SK-MEL-5 (cell line): ENCODE results near the gene SEMA4A. TPM values are rescaled to one million over a fixed set of nuclear protein-coding genes. Genes with fewer than 3 reads are reported as not detected.

Source experiments
- DNase-seq: peaks from one replicate; pipeline ENCODE4 v3.0.0-alpha.2; 2016; ENCODE audit warnings: low read depth, low spot score
- in situ Hi-C: cut with HindIII; loops from 2 replicates; pipeline ENCODE4 v1.10.0; 2016; ENCODE audit warnings: low sequenced_read_pairs, high pct_unique_total_duplicates, low pct_unique_long_range_greater_than_20kb
- total RNA-seq: library from RNA; depleted of rRNA; stranded (reverse); fragments of >200 nt; shearing (Covaris generic); gene quantifications from 2 replicates; pipeline ENCODE4 v1.2.3, GENCODE V29; 2014

Gene SEMA4A
- total RNA-seq, 1 experiment from 2014 or later, result 1.3 TPM

DNA sequence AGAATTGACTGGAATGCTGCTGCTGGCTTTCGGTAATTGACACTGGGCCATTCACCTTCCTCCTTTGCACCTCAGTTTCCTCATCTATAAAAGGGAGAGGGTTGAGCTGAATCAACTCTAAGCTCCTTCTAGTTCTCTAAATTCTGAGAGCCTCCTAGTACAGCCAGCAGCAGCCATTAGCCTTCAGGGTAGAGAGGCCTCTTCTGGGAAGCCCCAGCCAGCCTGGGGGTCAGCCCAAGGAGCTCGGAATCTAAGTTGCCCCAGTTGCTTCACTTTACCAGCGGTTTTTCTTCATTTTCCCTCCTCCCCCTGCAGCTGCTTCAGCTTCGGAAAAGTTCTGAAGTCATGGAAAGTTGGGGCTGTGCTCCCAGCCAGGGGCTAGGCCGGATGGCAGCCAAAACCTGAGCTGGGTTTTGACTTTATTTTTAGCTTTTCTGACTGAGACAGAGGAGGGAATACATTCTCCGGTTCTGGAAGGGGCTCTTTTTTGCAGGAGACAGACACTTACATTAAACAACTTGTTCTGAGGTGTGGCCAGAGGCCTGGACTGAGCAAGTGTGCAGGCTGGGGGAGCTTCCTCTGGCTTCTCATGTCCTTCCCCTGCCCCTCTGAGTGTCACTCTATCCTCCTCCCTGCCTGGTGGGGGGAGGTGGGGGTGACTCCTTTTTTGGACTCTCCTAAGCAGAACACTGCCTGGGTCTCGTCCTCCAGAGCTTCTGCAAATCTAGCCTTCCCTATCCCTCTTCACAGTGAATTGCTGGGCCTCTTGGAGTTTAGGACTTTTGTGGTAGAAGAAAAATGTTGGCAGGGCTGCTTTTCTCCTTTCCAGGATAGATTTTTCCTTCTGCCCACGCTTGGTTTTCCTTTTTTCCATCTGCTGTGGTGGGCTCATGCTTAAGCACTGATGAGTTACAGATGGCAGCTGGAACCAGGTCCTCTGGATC is 24.5 kb upstream of the SEMA4A start:
- in situ Hi-C loops, result no loop called here
- DNase-seq, result no peak

DNA sequence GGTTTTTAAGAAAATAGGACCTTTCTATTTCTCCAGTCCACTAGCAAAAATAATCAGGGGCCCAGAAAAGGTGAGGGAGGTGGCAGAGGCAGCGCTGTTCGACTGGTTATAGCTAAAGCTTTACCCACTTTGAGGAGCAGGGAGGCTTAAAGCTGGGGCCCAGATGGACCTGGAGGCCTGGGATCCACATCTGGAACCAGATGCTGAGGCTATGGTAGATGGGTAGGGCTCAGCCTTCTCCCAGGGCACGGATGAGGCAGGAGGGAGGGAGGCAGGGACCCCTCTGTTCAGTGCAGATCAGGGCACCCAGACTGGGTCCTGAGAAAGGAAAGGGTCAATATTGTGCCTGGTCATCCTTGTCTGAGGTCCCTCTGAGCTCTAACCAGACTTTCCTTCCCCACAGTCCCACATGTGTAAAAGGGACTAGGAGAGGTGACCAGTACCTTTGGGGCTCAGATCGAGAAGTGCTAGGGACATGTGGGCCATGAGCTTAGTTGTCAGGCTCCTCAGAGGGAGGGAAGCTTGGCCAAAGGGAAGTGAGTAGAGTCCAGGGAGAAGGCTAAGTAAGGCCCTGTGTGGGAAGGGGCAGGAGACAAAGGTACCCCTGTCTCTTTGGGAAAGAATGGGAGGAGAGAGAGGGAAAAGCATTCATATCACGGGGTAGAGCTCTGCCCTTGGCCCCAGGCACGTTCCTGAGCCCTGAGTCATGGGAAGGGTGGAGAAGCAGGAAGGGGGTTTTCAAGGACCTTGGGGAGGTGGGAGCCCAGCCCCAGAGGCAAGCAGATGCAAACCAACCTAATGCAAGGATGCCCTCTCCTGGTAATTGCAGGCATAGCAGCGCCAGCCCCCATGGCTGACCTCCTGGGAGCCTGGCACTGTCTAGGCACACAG is 23.5 kb upstream of the SEMA4A start:
- peak; percentile 99 for DNase-seq
- in situ Hi-C loops, result no loop called here

DNA sequence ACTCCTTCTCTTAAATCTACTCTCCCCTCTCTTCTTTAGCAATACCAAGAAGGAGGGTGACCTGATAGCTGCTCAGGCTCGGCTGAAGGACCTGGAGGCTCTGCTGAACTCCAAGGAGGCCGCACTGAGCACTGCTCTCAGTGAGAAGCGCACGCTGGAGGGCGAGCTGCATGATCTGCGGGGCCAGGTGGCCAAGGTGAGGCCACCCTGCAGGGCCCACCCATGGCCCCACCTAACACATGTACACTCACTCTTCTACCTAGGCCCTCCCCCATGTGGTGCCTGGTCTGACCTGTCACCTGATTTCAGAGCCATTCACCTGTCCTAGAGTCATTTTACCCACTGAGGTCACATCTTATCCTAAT is 22.8 kb upstream of the SEMA4A start:
- in situ Hi-C loops, result no loop called here
- DNase-seq, result no peak

DNA sequence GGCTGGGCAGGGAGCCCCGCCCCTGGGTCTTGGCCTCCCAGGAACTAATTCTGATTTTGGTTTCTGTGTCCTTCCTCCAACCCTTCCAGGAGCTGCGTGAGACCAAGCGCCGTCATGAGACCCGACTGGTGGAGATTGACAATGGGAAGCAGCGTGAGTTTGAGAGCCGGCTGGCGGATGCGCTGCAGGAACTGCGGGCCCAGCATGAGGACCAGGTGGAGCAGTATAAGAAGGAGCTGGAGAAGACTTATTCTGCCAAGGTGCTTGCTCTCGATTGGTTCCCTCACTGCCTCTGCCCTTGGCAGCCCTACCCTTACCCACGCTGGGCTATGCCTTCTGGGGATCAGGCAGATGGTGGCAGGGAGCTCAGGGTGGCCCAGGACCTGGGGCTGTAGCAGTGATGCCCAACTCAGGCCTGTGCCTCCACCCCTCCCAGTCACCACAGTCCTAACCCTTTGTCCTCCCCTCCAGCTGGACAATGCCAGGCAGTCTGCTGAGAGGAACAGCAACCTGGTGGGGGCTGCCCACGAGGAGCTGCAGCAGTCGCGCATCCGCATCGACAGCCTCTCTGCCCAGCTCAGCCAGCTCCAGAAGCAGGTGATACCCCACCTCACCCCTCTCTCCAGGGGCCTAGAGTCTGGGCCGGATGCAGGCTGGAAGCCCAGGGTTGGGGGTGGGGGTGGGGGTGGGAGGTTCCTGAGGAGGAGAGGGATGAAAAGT is 18.5 kb upstream of the SEMA4A start:
- DNase-seq, result no peak
- in situ Hi-C loops, result no loop called here

DNA sequence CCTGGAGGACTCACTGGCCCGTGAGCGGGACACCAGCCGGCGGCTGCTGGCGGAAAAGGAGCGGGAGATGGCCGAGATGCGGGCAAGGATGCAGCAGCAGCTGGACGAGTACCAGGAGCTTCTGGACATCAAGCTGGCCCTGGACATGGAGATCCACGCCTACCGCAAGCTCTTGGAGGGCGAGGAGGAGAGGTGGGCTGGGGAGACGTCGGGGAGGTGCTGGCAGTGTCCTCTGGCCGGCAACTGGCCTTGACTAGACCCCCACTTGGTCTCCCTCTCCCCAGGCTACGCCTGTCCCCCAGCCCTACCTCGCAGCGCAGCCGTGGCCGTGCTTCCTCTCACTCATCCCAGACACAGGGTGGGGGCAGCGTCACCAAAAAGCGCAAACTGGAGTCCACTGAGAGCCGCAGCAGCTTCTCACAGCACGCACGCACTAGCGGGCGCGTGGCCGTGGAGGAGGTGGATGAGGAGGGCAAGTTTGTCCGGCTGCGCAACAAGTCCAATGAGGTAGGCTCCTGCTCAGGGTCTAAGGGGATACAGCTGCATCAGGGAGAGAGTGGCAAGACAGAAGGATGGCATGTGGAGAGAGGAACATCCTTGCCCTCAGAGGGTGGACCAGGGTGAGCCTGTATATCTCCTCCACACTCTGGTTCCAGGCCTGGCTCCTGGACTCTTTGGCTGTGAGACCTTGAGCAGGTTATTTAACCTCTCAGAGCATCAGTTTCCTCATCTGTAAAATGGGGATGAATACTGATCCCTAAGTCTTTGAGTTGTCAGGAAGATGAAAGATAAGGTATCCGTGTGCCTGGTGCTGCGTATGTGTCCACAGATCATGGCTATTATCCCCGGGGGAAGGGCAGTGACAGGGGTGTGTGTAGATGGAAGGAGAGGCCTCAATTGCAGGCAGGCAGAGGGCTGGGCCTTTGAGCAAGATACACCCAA is 17.2 kb upstream of the SEMA4A start:
- no peak for DNase-seq
- in situ Hi-C loops, result no loop called here

DNA sequence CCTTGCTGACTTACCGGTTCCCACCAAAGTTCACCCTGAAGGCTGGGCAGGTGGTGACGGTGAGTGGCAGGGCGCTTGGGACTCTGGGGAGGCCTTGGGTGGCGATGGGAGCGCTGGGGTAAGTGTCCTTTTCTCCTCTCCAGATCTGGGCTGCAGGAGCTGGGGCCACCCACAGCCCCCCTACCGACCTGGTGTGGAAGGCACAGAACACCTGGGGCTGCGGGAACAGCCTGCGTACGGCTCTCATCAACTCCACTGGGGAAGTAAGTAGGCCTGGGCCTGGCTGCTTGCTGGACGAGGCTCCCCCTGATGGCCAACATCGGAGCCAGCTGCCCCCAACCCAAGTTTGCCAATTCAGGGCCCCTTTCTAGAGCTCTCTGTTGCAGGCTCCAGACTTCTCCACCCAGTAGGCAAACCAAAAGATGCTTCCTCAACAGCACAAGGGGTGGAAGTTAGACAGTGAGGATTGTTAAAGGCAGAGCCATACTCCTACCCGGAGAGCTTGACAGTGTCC is 16.4 kb upstream of the SEMA4A start:
- in situ Hi-C loops, result no loop called here
- no peak for DNase-seq

DNA sequence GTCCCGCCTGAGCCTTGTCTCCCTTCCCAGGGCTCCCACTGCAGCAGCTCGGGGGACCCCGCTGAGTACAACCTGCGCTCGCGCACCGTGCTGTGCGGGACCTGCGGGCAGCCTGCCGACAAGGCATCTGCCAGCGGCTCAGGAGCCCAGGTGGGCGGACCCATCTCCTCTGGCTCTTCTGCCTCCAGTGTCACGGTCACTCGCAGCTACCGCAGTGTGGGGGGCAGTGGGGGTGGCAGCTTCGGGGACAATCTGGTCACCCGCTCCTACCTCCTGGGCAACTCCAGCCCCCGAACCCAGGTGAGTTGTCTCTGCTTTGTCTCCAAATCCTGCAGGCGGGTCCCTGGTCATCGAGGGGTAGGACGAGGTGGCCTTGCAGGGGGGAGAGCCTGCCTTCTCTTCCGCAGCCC is 14.9 kb upstream of the SEMA4A start:
- no peak for DNase-seq
- in situ Hi-C loops, result no loop called here

DNA sequence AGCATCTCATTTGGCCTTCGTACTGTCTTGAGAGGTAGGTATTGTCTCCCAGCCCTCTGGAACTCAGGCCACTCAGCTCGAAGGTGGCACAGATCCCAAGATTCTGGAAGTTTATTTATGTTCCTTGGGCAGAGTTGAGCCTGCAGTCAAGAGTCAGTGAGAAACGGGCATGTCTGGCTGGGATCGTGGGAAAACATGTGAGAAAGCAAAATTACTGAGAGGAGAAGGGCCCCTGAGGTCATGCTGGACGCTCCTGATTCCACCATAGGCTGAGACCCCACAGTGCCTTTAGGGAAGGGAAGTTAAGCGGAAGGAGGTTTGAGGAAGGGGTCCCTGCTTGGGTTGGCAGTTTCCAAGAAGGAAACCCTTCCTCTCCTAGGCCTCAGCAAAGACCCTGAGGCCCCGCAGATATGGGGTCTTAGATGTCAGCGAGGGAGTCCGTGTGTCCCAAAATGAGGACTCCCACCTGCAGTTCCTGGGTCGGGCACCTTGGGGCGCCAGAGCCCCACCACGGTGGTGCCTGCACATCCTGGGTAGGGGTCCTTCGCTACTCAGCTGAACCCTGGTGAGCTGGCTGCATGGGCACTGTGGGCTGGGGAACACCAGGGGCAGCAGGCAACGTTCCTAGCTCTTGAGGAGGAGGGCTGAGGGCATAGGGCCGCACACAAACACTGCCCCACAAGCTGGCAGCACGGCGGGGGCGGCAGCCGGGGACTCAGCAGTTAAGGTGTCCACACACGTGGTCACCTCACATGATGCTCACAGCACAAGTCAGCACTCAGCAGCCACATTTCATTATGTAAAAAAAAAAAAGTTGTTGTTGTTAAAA is 12.3 kb upstream of the SEMA4A start:
- DNase-seq, result peak; percentile 71
- in situ Hi-C loops, result no loop called here

DNA sequence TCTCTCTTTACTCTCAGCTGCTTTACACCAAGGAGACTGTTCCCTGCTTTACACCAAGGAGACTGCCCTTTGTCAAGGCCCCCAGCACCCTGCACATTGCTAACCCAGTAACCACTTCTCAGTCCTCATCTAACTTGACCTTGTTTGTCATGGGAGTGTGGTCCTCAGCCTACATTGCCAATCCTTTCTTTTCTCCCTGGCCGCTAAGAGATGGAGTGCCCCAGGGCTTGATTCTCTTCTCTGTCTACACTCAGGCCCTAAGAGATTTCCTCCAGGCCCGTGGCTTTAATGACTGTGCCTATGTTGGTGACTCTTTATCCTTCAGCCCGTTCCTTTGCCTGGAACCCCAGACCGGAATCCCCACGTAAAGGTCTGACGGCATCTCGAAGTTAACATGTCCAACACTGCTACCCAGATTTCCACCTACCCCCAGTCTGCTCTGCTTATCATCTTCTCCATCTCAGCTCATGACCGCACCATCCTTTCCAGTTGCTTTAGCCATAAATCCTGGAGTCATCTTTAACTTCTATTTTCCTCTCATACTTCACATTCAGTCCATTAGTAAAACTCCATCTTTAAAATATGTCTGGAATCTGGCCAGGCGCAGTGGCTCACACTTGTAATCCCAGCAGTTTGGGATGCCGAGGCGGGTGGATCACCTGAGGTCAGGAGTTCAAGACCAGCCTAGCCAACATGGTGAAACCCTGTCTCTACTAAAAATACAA is 9.5 kb upstream of the SEMA4A start:
- in situ Hi-C loops, result no loop called here
- no peak for DNase-seq

DNA sequence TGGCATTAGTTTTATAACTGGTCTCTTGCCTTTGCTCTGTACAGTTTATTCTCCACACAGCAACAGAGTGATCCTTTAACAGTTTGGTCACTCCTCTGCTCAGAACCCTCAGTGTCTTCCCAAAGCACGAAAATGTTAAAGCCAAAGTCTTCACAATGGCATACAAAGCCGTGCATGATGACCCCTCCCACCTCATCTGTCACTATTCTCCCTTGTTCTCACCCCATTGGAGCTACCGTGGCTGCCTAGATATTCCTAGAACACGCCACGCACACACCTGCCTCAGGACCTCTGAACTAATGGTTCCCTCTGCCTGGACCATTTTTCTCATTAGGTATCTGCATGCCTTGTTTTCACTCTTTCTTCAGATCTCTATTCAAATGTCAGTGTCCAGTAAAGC is 8.6 kb upstream of the SEMA4A start:
- in situ Hi-C loops, result no loop called here
- DNase-seq, result no peak

DNA sequence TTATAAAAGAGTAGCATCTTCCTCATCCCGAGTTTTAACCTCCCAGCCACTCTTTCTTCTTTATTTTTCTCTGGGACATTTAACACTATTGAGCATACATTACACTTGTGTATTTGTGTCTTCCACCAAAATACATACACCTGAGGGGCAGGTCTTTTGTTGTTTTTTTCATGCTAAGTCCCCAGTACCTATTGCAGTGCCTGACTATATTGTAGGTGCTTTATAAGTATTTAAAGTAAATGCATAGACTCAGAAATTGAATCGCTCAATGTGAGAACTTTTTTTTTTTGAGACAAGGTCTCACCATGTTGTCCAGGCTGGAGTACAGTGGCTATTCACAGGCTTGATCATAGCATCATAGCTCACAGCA is 7.8 kb upstream of the SEMA4A start:
- in situ Hi-C loops, result no loop called here
- DNase-seq, result no peak

DNA sequence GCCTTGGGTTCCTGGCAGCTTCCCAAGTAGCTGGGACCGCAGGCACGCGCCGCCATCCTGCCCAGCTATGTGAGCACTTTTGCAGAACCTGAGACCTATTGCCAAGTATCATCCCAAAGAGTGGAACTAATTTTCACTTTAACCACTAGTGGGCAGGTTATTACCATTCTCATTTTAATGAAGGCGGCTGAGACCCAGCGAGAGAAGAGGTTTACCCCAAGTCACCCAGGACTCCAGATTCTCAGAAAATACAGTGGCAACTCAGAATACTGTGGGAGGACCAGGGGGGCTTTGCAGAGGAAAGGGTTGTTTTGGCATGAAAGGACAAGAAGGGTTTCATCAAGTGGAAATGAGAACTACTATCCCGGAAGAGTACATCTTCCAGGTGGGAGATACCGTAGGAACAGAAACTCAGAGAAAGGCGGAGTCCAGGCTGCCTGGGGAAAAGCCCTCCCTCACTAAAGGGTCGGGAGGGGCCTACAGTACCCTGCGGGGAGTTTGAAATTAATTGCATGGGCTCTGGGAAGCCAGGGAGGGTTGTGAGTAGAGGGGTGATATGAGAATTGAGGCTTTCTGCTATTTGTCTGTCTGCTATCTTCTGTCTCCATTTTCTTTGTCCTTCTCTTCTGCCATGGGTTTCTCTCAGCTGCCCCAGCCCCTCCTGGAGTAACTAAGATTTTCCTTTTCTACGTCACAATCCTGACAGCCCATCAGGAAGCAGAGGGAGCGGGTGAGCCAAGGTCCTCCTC is 7.2 kb upstream of the SEMA4A start:
- in situ Hi-C loops, result no loop called here
- DNase-seq, result peak; percentile 94

DNA sequence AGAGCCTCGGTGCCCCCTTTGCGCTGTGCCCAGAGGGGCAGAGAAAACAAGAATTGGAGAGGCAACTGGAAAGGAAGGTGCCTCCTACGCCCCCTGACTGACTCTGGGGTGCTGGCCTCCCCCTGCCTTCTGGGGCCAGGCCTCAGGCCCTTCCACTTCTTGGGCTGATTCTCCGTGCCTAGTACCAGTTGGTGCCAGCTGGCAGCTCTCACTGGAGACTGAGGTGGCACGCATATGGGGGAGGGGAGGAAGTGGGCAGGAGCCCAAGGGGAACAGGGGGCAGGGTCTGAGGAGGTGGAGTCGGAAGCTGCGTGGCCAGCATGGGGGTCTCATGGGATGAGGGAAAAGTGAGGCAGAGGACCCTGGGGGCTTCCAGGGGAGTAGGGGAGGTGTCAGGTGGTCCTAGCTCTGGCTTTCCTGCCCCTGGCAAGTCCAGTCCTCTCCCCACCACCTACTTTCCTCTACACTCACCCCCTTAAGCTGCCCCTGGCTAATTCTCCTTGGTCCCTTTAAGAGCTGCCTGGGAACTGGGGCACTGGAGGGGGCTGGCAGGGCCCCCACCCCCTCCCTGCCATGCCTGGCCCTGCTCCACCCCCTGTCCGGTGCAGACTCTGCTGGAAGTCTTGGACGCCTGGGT is 6.5 kb upstream of the SEMA4A start:
- DNase-seq, result no peak
- in situ Hi-C loops, result no loop called here

DNA sequence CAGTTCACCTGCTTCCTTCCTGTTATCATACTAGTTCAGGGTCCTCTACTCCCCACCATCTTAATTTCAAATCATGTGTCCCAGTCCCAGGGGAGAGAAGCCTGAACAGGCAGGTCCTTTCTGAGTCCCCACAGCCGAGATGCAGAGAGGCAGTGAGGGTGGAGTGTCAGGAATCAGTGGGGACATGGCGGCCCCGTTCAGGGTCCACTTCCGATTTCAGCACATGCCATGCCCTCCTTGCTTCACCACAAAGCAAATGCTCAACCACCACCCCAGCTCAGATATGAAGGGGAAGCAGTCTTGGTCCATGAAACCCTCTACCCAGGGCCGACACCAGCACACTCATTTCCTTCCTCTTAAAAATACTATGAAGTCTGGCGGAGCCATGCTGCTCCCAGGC is 5.2 kb upstream of the SEMA4A start:
- DNase-seq, result no peak
- in situ Hi-C loops, result no loop called here
